Astrocyte (in vitro differentiated cells and primary cell): ENCODE data around the gene PLEKHA6.

ENCODE experiments used
- EZH2 ChIP-seq: IDR thresholded peaks from 2 replicates; pipeline ENCODE4 v1.6.1; 2012; ENCODE audit warnings: mild to moderate bottlenecking, low read length, inconsistent platforms; ENCODE audit not compliant: insufficient read depth
- TF ChIP-seq, protein P1 (sequence below): IDR thresholded peaks from 2 replicates; pipeline ENCODE4 v1.5.1; 2011; ENCODE audit warnings: low read depth, mild to moderate bottlenecking, inconsistent platforms, low read length, moderate library complexity; ENCODE audit not compliant: insufficient read depth

DNA sequence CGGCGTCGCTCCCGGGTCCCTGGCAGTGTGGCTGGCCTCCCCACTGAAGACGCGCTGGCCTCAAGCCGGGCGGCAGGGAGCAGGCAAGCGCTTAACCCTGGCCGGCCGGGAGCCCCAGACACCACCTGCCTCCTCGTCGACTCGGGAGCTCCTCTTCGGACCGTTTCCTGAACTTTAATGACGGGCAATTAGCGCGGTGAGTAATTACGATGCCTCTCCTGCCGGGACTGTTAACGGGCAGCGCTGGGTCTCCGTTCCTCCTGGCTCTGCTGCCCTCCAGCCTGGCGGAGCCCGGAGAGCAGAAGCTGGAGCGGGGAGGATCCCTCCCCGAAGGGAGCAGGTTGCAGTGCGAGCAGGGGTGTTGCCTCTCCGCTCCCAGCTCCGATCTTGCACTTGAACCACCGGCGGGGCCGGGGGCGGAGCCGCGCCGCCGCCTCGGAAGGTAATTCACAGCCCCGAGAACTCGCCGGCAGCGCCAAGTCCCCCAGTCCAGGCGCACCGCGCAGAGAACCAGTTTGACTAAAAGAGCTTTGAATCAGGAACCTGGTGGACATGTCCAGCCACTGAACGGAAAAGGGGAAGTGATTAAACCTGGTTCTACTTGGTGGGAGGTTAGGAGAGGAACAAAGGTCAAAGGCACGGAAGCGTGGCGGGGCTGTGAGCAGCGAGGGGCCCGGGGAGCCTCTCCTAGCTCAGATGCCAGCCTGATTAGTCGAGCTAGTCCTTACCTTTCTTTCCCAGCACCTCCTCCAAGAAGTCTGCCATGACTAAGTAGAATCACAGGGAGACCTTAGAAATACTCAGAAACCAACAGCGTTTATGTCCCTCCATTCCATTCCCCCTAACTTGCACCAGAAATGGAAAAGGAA lies 18.3 kb upstream of the PLEKHA6 start:
- TF ChIP-seq, protein P1, sequence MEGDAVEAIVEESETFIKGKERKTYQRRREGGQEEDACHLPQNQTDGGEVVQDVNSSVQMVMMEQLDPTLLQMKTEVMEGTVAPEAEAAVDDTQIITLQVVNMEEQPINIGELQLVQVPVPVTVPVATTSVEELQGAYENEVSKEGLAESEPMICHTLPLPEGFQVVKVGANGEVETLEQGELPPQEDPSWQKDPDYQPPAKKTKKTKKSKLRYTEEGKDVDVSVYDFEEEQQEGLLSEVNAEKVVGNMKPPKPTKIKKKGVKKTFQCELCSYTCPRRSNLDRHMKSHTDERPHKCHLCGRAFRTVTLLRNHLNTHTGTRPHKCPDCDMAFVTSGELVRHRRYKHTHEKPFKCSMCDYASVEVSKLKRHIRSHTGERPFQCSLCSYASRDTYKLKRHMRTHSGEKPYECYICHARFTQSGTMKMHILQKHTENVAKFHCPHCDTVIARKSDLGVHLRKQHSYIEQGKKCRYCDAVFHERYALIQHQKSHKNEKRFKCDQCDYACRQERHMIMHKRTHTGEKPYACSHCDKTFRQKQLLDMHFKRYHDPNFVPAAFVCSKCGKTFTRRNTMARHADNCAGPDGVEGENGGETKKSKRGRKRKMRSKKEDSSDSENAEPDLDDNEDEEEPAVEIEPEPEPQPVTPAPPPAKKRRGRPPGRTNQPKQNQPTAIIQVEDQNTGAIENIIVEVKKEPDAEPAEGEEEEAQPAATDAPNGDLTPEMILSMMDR: no peak
- peak; percentile 83 for TF ChIP-seq EZH2
